ENCODE data around the gene GALNT17. TPM values are rescaled to one million over a fixed set of nuclear protein-coding genes. Genes with fewer than 3 reads are reported as not detected.

Gene GALNT17
- total RNA-seq, 1 donor from 2014 or later: 0.12 TPM

DNA sequence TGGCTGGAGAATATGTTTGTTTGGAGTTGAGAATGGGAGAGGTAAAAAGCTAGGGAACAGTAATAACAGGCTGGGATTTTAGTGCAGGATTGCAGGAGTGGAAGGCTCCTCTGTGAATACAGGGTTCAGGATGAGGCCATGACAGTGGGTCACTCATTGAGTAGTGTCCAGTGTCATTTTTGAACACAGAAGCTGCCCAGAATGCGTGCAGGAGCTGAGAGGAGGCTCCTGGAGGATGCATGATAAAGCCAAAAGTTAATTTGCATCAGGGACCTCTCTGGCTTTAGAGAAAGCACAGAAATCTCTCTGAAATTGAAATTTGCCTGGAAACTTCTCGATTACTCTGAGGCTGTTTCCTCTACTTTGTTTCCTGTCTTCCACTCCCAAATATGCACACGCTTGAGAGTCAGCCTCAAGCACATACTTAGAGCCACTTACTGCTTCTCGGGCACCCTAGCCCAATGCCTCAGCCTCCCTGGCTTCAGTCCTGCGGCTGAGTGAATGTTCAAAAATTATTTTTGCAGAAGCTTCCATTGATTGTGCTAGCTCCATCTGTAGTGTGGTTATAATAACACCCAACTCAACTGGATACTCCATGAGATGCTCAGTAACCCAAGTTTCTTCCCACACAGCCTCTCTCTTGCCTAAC lies 1.8 kb upstream of the GALNT17 start:
- no peak for DNase-seq (ENCODE audit: low read depth)
- H3K4me3 ChIP-seq (ENCODE audit: low read depth, low read length): no peak overlapping the region
- TF ChIP-seq, protein P1, sequence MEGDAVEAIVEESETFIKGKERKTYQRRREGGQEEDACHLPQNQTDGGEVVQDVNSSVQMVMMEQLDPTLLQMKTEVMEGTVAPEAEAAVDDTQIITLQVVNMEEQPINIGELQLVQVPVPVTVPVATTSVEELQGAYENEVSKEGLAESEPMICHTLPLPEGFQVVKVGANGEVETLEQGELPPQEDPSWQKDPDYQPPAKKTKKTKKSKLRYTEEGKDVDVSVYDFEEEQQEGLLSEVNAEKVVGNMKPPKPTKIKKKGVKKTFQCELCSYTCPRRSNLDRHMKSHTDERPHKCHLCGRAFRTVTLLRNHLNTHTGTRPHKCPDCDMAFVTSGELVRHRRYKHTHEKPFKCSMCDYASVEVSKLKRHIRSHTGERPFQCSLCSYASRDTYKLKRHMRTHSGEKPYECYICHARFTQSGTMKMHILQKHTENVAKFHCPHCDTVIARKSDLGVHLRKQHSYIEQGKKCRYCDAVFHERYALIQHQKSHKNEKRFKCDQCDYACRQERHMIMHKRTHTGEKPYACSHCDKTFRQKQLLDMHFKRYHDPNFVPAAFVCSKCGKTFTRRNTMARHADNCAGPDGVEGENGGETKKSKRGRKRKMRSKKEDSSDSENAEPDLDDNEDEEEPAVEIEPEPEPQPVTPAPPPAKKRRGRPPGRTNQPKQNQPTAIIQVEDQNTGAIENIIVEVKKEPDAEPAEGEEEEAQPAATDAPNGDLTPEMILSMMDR (conservative IDR thresholded peaks at IDR 0.05; ENCODE audit: low read depth, low read length): no peak

DNA sequence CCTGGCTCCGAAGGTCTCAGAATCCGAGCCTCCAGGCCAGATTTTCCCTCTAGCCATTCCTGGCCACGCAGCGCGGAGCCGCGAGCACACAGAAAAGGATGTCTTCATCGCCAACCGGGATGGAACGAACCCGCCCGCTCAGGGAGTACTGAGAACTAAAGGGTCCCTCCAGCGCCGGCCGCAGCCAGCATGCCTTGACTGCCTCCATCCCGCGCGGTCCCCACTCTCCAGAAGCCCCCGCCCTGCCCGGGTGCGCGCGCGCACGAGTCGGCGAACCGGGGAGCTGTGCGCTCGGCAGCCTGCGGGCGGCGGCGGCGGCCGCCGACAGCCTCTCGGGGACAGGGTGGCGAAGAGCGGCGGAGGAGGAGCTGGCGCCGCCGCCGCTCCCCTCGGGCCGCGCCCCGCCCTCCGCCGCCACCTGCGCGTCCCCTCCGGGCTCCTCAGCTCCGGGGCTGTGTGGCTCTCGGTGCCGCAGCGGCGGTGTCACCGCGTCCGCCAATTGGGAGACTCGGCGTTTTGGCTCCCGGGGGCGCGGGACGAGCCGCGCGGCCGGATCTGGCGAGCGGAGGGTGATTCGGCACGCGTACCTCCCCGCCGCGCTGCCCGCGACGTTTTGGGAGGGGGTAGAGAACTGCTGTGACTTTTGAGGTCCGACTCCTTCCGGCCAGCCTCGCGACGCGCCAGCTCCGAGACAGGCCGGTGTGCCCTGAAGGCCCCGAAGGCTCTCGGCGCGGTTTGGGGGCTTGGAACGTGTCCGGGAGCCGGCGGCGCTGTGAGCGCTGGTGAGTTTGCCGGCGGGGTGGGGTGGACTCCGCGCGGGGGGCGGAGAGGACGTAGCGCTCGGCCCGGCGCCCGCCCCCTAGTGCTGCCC lies 453 bp upstream of the GALNT17 start:
- peak overlapping the region; percentile 16 for H3K4me3 ChIP-seq (ENCODE audit: low read depth, low read length)
- DNase-seq (ENCODE audit: low read depth): no peak
- TF ChIP-seq, protein P1 (conservative IDR thresholded peaks at IDR 0.05; ENCODE audit: low read depth, low read length): no peak

DNA sequence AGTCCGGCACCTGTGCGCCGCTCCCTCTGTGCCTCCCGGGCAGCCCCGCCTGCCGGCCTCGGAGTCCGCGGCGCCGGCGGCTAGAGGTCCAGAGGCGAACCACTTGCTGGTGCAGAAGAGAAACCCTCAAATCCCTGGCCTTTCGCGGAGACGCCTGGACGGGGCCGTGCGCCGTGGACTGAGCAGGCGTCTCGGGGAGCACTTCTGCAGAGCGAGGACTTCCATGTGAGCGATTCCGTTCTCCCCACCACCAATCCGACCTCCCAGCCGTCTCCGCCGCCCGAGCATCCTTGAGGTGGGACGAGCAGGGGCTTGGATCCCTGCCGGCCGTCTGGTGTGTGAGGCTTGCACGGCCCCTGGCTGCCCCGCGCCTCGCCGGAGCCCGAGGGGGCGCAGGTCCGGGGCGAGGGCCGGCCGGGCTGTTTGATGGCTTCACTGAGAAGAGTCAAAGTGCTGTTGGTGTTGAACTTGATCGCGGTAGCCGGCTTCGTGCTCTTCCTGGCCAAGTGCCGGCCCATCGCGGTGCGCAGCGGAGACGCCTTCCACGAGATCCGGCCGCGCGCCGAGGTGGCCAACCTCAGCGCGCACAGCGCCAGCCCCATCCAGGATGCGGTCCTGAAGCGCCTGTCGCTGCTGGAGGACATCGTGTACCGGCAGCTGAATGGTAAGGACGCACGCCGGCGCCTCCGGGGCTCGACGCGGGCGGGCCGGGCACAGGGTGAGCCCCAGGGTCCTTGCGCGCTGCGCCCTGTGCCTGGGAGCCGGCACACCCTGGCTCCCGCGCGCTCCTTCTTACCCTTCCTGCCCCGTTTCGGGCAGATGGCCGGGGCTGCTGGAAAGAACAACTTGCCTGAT lies 660 bp downstream of the GALNT17 start:
- TF ChIP-seq, protein P1 (conservative IDR thresholded peaks at IDR 0.05; ENCODE audit: low read depth, low read length): no peak
- H3K4me3 ChIP-seq (ENCODE audit: low read depth, low read length): no peak overlapping the region
- DNase-seq (ENCODE audit: low read depth): no peak

DNA sequence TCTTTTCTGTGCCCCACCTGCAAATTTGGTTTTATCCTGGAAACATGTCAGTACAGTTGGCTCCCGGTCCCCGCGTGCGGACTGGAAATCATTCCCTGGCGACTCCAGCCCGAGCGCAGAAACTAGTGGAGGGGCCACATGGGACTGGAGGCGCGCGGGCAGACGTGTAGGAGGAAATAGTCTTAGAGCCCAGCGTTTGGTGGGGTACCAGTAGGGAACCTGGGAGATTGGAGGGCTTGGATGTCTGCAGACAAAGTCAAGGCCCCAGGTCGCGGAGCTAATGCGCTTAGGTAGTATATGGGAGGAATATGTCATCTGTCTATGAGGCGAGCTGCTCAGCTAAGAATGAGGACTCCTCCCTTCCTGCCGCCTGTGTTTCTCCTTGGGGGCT lies 1.3 kb downstream of the GALNT17 start:
- no peak overlapping the region for H3K4me3 ChIP-seq (ENCODE audit: low read depth, low read length)
- no peak for DNase-seq (ENCODE audit: low read depth)
- TF ChIP-seq, protein P1 (conservative IDR thresholded peaks at IDR 0.05; ENCODE audit: low read depth, low read length): no peak

DNA sequence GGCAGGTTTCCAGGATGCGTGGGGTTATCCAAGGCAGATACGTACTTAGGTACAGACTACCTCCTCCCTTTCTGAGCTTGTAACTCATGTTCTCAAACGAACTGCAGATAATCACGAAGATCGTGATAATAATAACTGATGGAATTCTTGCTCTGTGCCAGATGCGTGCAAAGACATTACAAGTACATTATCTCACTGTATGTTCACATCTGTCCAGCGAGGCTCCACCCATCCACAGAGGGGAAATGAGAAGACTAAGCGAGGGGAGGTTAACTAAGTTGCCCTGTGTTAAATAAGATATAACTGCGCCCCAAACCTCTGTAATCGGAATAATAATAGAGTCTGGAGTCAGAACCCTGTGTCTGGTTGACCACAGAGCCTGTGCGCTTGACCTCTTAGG lies 1.9 kb downstream of the GALNT17 start:
- TF ChIP-seq, protein P1 (conservative IDR thresholded peaks at IDR 0.05; ENCODE audit: low read depth, low read length): no peak
- DNase-seq (ENCODE audit: low read depth): no peak
- no peak overlapping the region for H3K4me3 ChIP-seq (ENCODE audit: low read depth, low read length)

DNA sequence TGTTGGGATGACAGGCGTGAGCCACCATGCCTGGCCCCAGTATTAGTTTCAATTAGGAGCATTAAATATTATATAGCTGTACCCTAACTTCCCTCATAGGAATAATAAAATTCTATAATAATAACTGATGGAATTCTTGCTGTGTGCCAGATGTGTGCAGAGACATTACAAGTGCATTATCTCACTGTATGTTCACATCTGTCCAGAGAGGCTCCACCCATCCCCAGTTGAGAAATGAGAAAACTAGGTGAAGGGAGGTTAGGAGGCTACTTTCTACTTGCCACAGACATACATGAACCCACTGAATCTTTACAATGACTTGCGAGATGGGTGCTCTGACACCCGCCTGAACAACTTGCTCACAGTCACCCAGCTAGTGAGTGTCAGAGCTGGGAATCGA lies 3.2 kb downstream of the GALNT17 start:
- DNase-seq (ENCODE audit: low read depth): no peak
- TF ChIP-seq, protein P1 (conservative IDR thresholded peaks at IDR 0.05; ENCODE audit: low read depth, low read length): no peak
- H3K4me3 ChIP-seq (ENCODE audit: low read depth, low read length): no peak overlapping the region
